ENCODE measurements around the gene UBE2C. TPM values are rescaled to one million over a fixed set of nuclear protein-coding genes. Genes with fewer than 3 reads are reported as not detected.
"Not testable (repeated sequence)": the region's sequence is repeated elsewhere in the genome, so short reads cannot be mapped to it uniquely, and the experiment has no call there.

UBE2C gene
- total and polyA plus RNA-seq, 3 experiments from 2014 or later, result 124 to 130 TPM; not detected in 1

DNA sequence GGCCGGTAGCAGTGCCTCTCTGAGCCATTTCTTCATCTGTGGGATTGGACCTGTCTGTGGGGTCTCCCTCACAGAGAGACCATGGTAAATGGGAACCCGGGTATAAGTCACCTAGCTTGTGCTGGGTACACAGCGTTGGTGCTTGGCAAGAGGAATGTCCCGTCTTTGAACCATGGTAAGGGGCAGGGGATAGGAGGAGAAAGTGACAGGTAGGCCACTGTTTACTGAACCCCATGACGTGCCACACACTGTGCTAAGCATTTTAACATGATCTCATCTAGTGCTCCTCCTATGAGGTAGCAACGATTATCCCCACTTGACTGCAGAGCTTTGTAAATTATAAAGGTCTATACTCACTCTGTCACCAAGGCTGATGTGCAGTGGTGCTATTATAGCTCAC, 15.3 kb downstream of the UBE2C start:
- Mint-ChIP-seq H3K27me3 (peaks cover 13 to 25% of the 10 kb centered on the region in 2 donors), H3K36me3 (no peaks in the 10 kb centered on the region), H3K4me3 (peak overlapping the region in 1 of 7 donors; percentile 19), H3K9me3 (no peaks in the 10 kb centered on the region), H3K27ac (no peak overlapping the region), H3K4me1 (peaks cover 10 to 23% (median 12%) of the 10 kb centered on the region in 3 donors)
- POLR2A ChIA-PET, result interaction anchor here (0.6 kb wide), 1 partner anchor 57 kb away, joined by 3 read pairs; no protein-coding TSS in a partner anchor
- Histone ChIP-seq H3K27ac (ENCODE audit: low read depth, low read length) (no peak overlapping the region), H3K36me3 (ENCODE audit: insufficient read depth, low read length) (no peaks in the 10 kb centered on the region), H3K4me1 (ENCODE audit: insufficient read depth, low read length) (no peaks in the 10 kb centered on the region), H3K9me3 (ENCODE audit: low read length) (no peaks in the 10 kb centered on the region), H3K4me3 (ENCODE audit: low read length) (no peak overlapping the region), H3K27me3 (ENCODE audit: insufficient read depth, low read length, poor library complexity, severe bottlenecking) (peaks cover 13% of the 10 kb centered on the region)
- CTCF ChIA-PET, result no interaction called here
- DNase-seq, result no peak

DNA sequence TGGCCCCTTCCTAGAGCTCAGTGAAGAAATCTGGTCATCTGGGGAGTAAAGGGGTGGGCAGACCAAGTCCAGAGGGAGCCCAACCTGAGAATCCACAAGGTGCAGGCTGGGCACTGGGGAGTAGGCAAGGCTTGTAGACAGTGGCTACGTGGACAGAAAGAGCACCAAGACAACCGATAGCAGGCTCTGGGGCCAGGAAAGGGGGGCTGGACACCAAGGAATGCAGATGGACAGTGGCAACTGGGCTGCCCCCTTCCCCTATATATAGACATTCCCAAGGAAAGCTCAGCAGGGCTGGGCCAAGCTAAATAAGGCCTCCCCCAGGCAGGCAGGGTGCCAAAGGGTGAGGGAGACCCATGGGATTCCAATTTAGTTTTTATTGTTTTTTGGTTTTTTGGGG, 16.1 kb downstream of the UBE2C start:
- H3K36me3 ChIP-seq (ENCODE audit: insufficient read depth, low read length), result no peaks in the 10 kb centered on the region
- CTCF ChIA-PET, result interaction anchor here (0.8 kb wide), 1 partner anchor 13 kb away, joined by 3 read pairs; no protein-coding TSS in a partner anchor
- H3K36me3 Mint-ChIP-seq, result no peaks in the 10 kb centered on the region
- H3K27me3 Mint-ChIP-seq, result peaks cover 10 to 16% of the 10 kb centered on the region in 2 donors
- DNase-seq, result no peak
- H3K4me3 ChIP-seq (ENCODE audit: low read length), result no peak overlapping the region
- no peaks in the 10 kb centered on the region for H3K9me3 ChIP-seq (ENCODE audit: low read length)
- H3K4me1 Mint-ChIP-seq, result peaks cover 15 to 22% (median 17%) of the 10 kb centered on the region in 3 donors
- H3K9me3 Mint-ChIP-seq, result no peaks in the 10 kb centered on the region
- H3K27ac Mint-ChIP-seq, result peak overlapping the region in 1 of 8 donors; percentile 80
- POLR2A ChIA-PET, result no interaction called here
- H3K27ac ChIP-seq (ENCODE audit: low read depth, low read length), result no peak overlapping the region
- no peaks in the 10 kb centered on the region for H3K4me1 ChIP-seq (ENCODE audit: insufficient read depth, low read length)
- H3K27me3 ChIP-seq (ENCODE audit: insufficient read depth, low read length, poor library complexity, severe bottlenecking), result peaks cover 8% of the 10 kb centered on the region
- no peak overlapping the region for H3K4me3 Mint-ChIP-seq

DNA sequence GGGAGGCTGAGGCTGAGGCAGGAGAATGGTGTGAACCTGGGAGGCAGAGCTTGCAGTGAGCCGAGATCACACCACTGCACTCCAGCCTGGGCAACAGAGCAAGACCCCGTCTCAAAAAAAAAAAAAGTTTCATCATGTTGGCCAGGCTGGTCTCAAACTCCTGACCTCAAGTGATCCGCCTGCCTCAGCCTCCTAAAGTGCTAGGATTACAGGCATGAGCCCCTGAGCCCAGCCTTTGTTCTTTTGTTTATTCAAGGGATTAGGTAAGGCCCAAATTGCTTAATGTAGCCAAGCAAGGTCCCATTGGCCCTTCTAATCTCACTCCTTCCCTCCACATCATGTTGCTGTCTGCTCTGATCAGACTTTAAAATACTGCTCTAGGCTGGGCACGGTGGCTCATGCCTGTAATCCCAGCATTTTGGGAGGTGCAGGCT, 17.2 kb downstream of the UBE2C start:
- peaks cover 9 to 17% (median 10%) of the 10 kb centered on the region in 3 donors for H3K4me1 Mint-ChIP-seq
- H3K9me3 ChIP-seq (ENCODE audit: low read length); H3K9me3 Mint-ChIP-seq; DNase-seq; H3K27me3 ChIP-seq (ENCODE audit: insufficient read depth, low read length, poor library complexity, severe bottlenecking); POLR2A ChIA-PET; H3K36me3 ChIP-seq (ENCODE audit: insufficient read depth, low read length); H3K27ac ChIP-seq (ENCODE audit: low read depth, low read length); CTCF ChIA-PET; H3K36me3 Mint-ChIP-seq; H3K4me1 ChIP-seq (ENCODE audit: insufficient read depth, low read length); H3K27ac Mint-ChIP-seq; H3K4me3 ChIP-seq (ENCODE audit: low read length); H3K27me3 Mint-ChIP-seq; H3K4me3 Mint-ChIP-seq: not testable (repeated sequence)

DNA sequence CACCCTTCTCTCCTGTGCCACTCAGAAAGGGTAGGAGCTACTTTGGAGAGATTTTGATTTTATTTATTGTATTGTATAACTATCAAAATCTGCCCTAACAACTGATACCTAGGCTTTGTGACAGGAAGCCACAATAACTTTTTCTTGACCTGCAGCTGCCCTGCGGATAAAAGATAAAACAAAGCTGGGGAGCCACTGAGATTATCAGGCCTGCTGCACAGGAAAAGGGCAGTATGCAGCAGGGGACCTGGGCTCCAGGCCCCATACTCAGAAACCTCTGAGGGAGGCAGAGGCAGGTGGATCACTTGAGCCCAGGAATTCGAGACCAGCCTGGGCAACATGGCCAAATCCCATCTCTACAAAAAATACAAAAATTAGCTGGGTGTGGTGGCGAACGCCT, 20.2 kb downstream of the UBE2C start:
- Histone ChIP-seq H3K36me3 (ENCODE audit: insufficient read depth, low read length) (no peaks in the 10 kb centered on the region), H3K4me1 (ENCODE audit: insufficient read depth, low read length) (no peaks in the 10 kb centered on the region), H3K4me3 (ENCODE audit: low read length) (no peak overlapping the region), H3K9me3 (ENCODE audit: low read length) (no peaks in the 10 kb centered on the region), H3K27me3 (ENCODE audit: insufficient read depth, low read length, poor library complexity, severe bottlenecking) (no peaks in the 10 kb centered on the region), H3K27ac (ENCODE audit: low read depth, low read length) (no peak overlapping the region)
- peak overlapping the region in 1 of 8 donors; percentile 58 for H3K27ac Mint-ChIP-seq
- no peaks in the 10 kb centered on the region for H3K9me3 Mint-ChIP-seq
- CTCF ChIA-PET, result interaction anchor here (1.4 kb wide), 1 partner anchor 9 kb away, joined by 3 read pairs; no protein-coding TSS in a partner anchor
- peaks cover 0 to 3% of the 10 kb centered on the region in 2 donors for H3K27me3 Mint-ChIP-seq
- peak overlapping the region; percentile 8 to 89 (median 80) for H3K4me3 Mint-ChIP-seq
- peaks cover 0 to 1% (median 0%) of the 10 kb centered on the region in 3 donors for H3K36me3 Mint-ChIP-seq
- DNase-seq, result no peak
- peaks cover 9 to 20% (median 17%) of the 10 kb centered on the region in 3 donors for H3K4me1 Mint-ChIP-seq
- POLR2A ChIA-PET, result interaction anchor here (1.5 kb wide), 1 partner anchor 102 kb away, joined by 5 read pairs; no protein-coding TSS in a partner anchor

DNA sequence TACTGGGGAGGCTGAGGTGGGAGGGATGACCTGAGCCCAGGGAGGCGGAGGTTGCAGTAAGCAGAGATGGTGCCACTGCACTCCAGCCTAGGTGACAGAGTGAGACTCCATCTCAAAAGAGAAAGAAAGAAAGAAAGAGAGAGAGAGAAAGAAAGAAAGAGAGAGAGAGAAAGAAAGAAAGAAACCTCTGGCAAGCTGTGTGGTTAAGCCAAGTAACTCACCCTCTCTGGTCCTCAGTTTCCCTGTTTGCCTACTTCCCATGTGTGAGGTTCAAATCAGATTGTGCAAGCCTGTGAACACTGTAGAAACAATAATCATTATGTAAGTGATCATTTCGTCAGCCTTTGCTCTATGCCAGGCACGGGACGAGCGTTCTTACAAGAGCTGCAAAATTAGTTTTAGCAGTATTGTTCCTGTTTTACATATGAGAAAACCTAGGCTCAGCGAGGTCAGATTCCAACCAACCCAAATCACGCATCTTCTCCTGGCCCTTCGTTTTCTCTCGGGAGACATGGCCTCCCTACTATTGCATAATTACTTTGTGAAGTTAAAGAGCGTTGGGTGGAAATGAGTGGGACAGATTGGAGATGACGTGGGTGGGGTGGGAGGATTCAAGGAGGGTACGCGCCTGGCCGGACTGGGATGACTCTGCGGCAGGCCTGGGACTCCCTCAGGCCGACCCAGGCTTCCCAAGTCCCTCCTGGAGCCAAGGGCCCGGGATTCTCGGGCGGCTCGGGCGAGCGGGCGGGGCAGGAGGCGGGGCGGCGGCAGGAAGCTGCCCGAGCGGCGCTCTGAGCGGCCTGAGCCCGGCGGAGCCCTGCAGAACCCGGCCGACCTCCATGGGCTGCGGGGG, 20.8 kb downstream of the UBE2C start, which contains the start of gene SNX21:
TSS of gene SNX21 (plus strand) at position 770 of the 853 bp plus-strand sequence. CDS start 121 bp downstream, outside the sequence.
- Histone ChIP-seq H3K9me3 (ENCODE audit: low read length) (no peaks in the 10 kb centered on the region), H3K4me3 (ENCODE audit: low read length) (peak within 1 kb of the TSS; percentile 64), H3K36me3 (ENCODE audit: insufficient read depth, low read length) (no peaks in the 10 kb centered on the region), H3K27me3 (ENCODE audit: insufficient read depth, low read length, poor library complexity, severe bottlenecking) (no peaks in the 10 kb centered on the region), H3K27ac (ENCODE audit: low read depth, low read length) (no peak within 1 kb of the TSS), H3K4me1 (ENCODE audit: insufficient read depth, low read length) (no peaks in the 10 kb centered on the region)
- peaks cover 0 to 1% (median 0%) of the 10 kb centered on the region in 3 donors for H3K36me3 Mint-ChIP-seq
- CTCF ChIA-PET, result interaction anchor here (1.6 kb wide), 1 partner anchor 9 kb away, joined by 4 read pairs; no protein-coding TSS in a partner anchor
- H3K4me3 Mint-ChIP-seq, result peak within 1 kb of the TSS; percentile 64 to 89 (median 82)
- peaks cover 9 to 20% (median 17%) of the 10 kb centered on the region in 3 donors for H3K4me1 Mint-ChIP-seq
- H3K27me3 Mint-ChIP-seq, result peaks cover 0 to 3% of the 10 kb centered on the region in 2 donors
- DNase-seq, result peak in 4 of 5 donors; percentile 17 to 31 (median 18)
- no peaks in the 10 kb centered on the region for H3K9me3 Mint-ChIP-seq
- peak within 1 kb of the TSS in 7 of 8 donors; percentile 55 to 87 (median 69) for H3K27ac Mint-ChIP-seq
- POLR2A ChIA-PET, result interaction anchor here (1.1 to 1.6 kb wide), 4 partner anchors 9 to 102 kb away, joined by 3 to 5 read pairs (median 4); partner anchors contain the start of gene ZSWIM1

DNA sequence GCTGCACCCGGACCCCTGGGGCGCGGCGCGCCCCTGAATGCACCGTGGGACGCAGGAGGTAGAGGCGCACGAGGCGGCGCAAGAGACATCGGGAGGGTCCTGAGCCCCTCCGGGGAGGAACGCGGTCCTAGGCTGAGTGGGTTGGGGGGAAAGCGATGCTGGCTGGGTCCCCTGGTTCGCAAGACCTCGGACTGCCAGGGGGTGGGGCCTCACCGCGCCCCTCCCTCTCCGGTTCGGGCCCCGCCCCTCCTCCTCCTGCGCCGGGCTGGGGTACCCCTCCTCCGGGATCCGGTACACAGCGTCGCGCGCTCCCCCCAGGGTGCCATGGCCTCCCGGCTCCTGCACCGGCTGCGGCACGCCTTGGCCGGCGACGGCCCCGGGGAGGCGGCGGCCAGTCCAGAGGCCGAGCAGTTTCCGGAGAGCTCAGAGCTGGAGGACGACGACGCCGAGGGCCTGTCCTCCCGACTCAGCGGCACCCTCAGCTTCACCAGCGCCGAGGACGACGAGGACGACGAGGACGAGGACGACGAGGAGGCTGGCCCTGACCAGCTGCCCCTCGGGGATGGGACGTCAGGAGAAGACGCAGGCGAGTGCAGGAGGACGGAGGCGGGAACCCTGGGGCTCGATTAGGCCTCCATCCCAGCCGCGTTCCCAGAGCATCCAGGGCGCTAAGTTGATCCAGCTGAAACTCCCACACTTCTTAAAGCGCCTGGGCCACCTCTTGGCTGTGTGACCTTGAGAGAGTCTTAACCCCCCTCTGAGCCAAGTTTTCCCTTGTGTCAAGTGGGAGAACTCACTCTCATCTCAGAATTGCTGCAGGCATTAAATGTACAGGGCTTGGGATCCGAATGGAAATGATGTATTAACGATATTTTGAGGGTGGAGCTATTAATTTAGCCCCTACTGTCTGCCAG, 21.7 kb downstream of the UBE2C start:
- POLR2A ChIA-PET, result interaction anchor here (1.1 to 1.6 kb wide), 3 partner anchors 10 to 47 kb away, joined by 3 to 4 read pairs (median 4); partner anchors contain the start of gene ZSWIM1
- peaks cover 9 to 20% (median 17%) of the 10 kb centered on the region in 3 donors for H3K4me1 Mint-ChIP-seq
- no peaks in the 10 kb centered on the region for H3K36me3 ChIP-seq (ENCODE audit: insufficient read depth, low read length)

DNA sequence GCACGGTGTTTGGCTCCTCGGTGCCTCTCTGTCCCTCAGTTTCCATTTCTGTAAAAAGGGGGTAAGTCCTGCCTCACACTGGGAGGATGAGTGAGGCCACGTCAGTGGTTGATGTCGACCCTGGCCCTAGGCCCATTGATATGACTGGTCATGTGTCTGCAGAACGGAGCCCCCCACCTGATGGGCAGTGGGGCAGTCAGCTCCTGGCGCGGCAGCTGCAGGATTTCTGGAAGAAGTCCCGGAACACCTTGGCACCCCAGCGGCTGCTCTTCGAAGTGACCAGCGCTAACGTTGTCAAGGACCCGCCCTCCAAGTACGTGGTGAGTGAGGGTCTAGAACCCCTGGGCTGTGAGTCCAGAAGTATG, 22.3 kb downstream of the UBE2C start:
- CTCF ChIA-PET, result interaction anchor here (1.6 kb wide), 1 partner anchor 10 kb away, joined by 4 read pairs; no protein-coding TSS in a partner anchor
- Histone ChIP-seq H3K27ac (ENCODE audit: low read depth, low read length) (no peak overlapping the region), H3K4me3 (ENCODE audit: low read length) (no peak overlapping the region), H3K36me3 (ENCODE audit: insufficient read depth, low read length) (no peaks in the 10 kb centered on the region), H3K27me3 (ENCODE audit: insufficient read depth, low read length, poor library complexity, severe bottlenecking) (no peaks in the 10 kb centered on the region), H3K9me3 (ENCODE audit: low read length) (no peaks in the 10 kb centered on the region), H3K4me1 (ENCODE audit: insufficient read depth, low read length) (no peaks in the 10 kb centered on the region)
- Mint-ChIP-seq H3K27ac (peak overlapping the region in 5 of 8 donors; percentile 29 to 80 (median 43)), H3K9me3 (no peaks in the 10 kb centered on the region), H3K4me3 (peak overlapping the region; percentile 32 to 88 (median 71)), H3K36me3 (peaks cover 0 to 1% (median under 1%) of the 10 kb centered on the region in 3 donors), H3K27me3 (peaks cover 0 to 3% of the 10 kb centered on the region in 2 donors), H3K4me1 (peaks cover 9 to 20% (median 17%) of the 10 kb centered on the region in 3 donors)
- DNase-seq, result no peak
- POLR2A ChIA-PET, result interaction anchor here (1.1 to 1.6 kb wide), 2 partner anchors 11 to 21 kb away, joined by 3 to 4 read pairs; no protein-coding TSS in a partner anchor

More for the DNA sequence above, 21.7 kb downstream of the UBE2C start:
- peak overlapping the region in 2 of 8 donors; percentile 43 to 58 for H3K27ac Mint-ChIP-seq
- Histone ChIP-seq H3K4me1 (ENCODE audit: insufficient read depth, low read length) (no peaks in the 10 kb centered on the region), H3K27me3 (ENCODE audit: insufficient read depth, low read length, poor library complexity, severe bottlenecking) (no peaks in the 10 kb centered on the region), H3K27ac (ENCODE audit: low read depth, low read length) (no peak overlapping the region), H3K4me3 (ENCODE audit: low read length) (peak overlapping the region; percentile 64), H3K9me3 (ENCODE audit: low read length) (no peaks in the 10 kb centered on the region)
- no peaks in the 10 kb centered on the region for H3K9me3 Mint-ChIP-seq
- CTCF ChIA-PET, result interaction anchor here (1.6 kb wide), 1 partner anchor 10 kb away, joined by 4 read pairs; no protein-coding TSS in a partner anchor
- peaks cover 0 to 1% (median 0%) of the 10 kb centered on the region in 3 donors for H3K36me3 Mint-ChIP-seq
- H3K4me3 Mint-ChIP-seq, result peak overlapping the region in 6 of 7 donors; percentile 62 to 89 (median 81)
- H3K27me3 Mint-ChIP-seq, result peaks cover 0 to 3% of the 10 kb centered on the region in 2 donors
- DNase-seq, result peak; percentile 15 to 59 (median 32)

Measured in CD8-positive, alpha-beta memory T cell (primary cell).